ENCODE results near the gene CRIM1.
A peak's percentile ranks its signal among the peaks of the same experiment; 100 is the strongest.

CRIM1 gene

GRCh38 chr2:36355890-36356297 is 316 bp downstream of the CRIM1 start:
- H3K4me2 ChIP-seq (ENCODE audit: low read depth, low read length), result peak overlapping the region; percentile 95; the same call in 1 of the 2 replicates
- H3K79me2 ChIP-seq (ENCODE audit: low read length), result no peaks in the 10 kb centered on the region
- no peaks in the 10 kb centered on the region for H3K36me3 ChIP-seq (replicated peaks; ENCODE audit: insufficient read depth, low read length)
- H3K4me1 ChIP-seq (ENCODE audit: low read length), result peaks cover 18% of the 10 kb centered on the region
- H4K20me1 ChIP-seq (ENCODE audit: insufficient read depth, low read length), result no peaks in the 10 kb centered on the region
- H3F3A ChIP-seq (ENCODE audit: insufficient read depth, low read length), result peaks cover 21% of the 10 kb centered on the region
- TF ChIP-seq EZH2phosphoT487 (IDR thresholded peaks at IDR 0.05; ENCODE audit: low read length), result no peak
- TF ChIP-seq EZH2 (optimal IDR thresholded peaks at IDR 0.05; ENCODE audit: low read depth, low read length), result no peak
- no peak for TF ChIP-seq CTCF (IDR thresholded peaks at IDR 0.05; ENCODE audit: low read length)
- no peak overlapping the region for H3K27ac ChIP-seq (ENCODE audit: low read length)
- no peak overlapping the region for H3K9ac ChIP-seq (ENCODE audit: low read length)
- peaks cover 9% of the 10 kb centered on the region; the same call in 1 of the 2 replicates for H3K27me3 ChIP-seq (replicated peaks; ENCODE audit: insufficient read depth, low read length)
- peak overlapping the region; percentile 73 for H3K4me3 ChIP-seq (ENCODE audit: low read length)
- H3K9me3 ChIP-seq (replicated peaks; ENCODE audit: insufficient read depth, low read length), result no peaks in the 10 kb centered on the region
- DNase-seq, result no peak
- no peaks in the 10 kb centered on the region for H3K9me2 ChIP-seq (replicated peaks; ENCODE audit: insufficient read depth, low read length)
- no peak overlapping the region for H2AFZ ChIP-seq (ENCODE audit: low read length)

GRCh38 chr2:36356298-36356989 is 866 bp downstream of the CRIM1 start:
- Histone ChIP-seq H3K9me2 (replicated peaks; ENCODE audit: insufficient read depth, low read length) (no peaks in the 10 kb centered on the region), H3F3A (ENCODE audit: insufficient read depth, low read length) (peaks cover 21% of the 10 kb centered on the region), H3K9me3 (replicated peaks; ENCODE audit: insufficient read depth, low read length) (no peaks in the 10 kb centered on the region), H4K20me1 (ENCODE audit: insufficient read depth, low read length) (no peaks in the 10 kb centered on the region), H3K4me3 (ENCODE audit: low read length) (peak overlapping the region; percentile 73), H3K27ac (ENCODE audit: low read length) (no peak overlapping the region), H3K27me3 (replicated peaks; ENCODE audit: insufficient read depth, low read length) (peaks cover 9% of the 10 kb centered on the region; the same call in 1 of the 2 replicates), H3K9ac (ENCODE audit: low read length) (peak overlapping the region; percentile 51), H3K36me3 (replicated peaks; ENCODE audit: insufficient read depth, low read length) (no peaks in the 10 kb centered on the region), H2AFZ (ENCODE audit: low read length) (peak overlapping the region; percentile 83), H3K4me1 (ENCODE audit: low read length) (peaks cover 18% of the 10 kb centered on the region), H3K4me2 (ENCODE audit: low read depth, low read length) (peak overlapping the region; percentile 95), H3K79me2 (ENCODE audit: low read length) (no peaks in the 10 kb centered on the region)
- TF ChIP-seq CTCF (IDR thresholded peaks at IDR 0.05; ENCODE audit: low read length) (no peak), EZH2phosphoT487 (IDR thresholded peaks at IDR 0.05; ENCODE audit: low read length) (no peak), EZH2 (optimal IDR thresholded peaks at IDR 0.05; ENCODE audit: low read depth, low read length) (no peak)
- DNase-seq, result peak; percentile 39

- TF ChIP-seq EZH2phosphoT487 (IDR thresholded peaks at IDR 0.05; ENCODE audit: low read length), result no peak
- no peak for TF ChIP-seq EZH2 (optimal IDR thresholded peaks at IDR 0.05; ENCODE audit: low read depth, low read length)
- no peak for TF ChIP-seq CTCF (IDR thresholded peaks at IDR 0.05; ENCODE audit: low read length)
- H4K20me1 ChIP-seq (ENCODE audit: insufficient read depth, low read length), result no peaks in the 10 kb centered on the region
- no peaks in the 10 kb centered on the region for H3K9me2 ChIP-seq (replicated peaks; ENCODE audit: insufficient read depth, low read length)
- peak overlapping the region; percentile 51 for H3K9ac ChIP-seq (ENCODE audit: low read length)
- H2AFZ ChIP-seq (ENCODE audit: low read length), result peak overlapping the region; percentile 83
- H3K36me3 ChIP-seq (replicated peaks; ENCODE audit: insufficient read depth, low read length), result no peaks in the 10 kb centered on the region
- peaks cover 18% of the 10 kb centered on the region for H3K4me1 ChIP-seq (ENCODE audit: low read length)
- peaks cover 9% of the 10 kb centered on the region; the same call in 1 of the 2 replicates for H3K27me3 ChIP-seq (replicated peaks; ENCODE audit: insufficient read depth, low read length)
- peak overlapping the region; percentile 73 for H3K4me3 ChIP-seq (ENCODE audit: low read length)
- peak overlapping the region; percentile 95 for H3K4me2 ChIP-seq (ENCODE audit: low read depth, low read length)
- DNase-seq, result peak; percentile 32
- H3F3A ChIP-seq (ENCODE audit: insufficient read depth, low read length), result peaks cover 21% of the 10 kb centered on the region
- no peaks in the 10 kb centered on the region for H3K9me3 ChIP-seq (replicated peaks; ENCODE audit: insufficient read depth, low read length)
- no peak overlapping the region for H3K27ac ChIP-seq (ENCODE audit: low read length)
- no peaks in the 10 kb centered on the region for H3K79me2 ChIP-seq (ENCODE audit: low read length)
Measured at GRCh38 chr2:36356990-36357846, 1.6 kb downstream of the CRIM1 start.
